GM19193 (cell line): ENCODE measurements around the gene CHTOP.

ENCODE experiments used
- POLR2A ChIP-seq: IDR thresholded peaks from 4 replicates; pipeline ENCODE4 v1.6.1; 2011; ENCODE audit not compliant: insufficient read depth, insufficient read length; ENCODE audit errors: extremely low read depth

CHTOP gene

GRCh38 chr1:153661111-153661708 lies 27.3 kb downstream of the CHTOP start:
- TF ChIP-seq POLR2A = no peak

GRCh38 chr1:153662269-153662668 lies 28.4 kb downstream of the CHTOP start:
- TF ChIP-seq POLR2A = no peak

- no peak for TF ChIP-seq POLR2A
These were observed 29.3 kb downstream of the CHTOP start for GRCh38 chr1:153663211-153663610.

GRCh38 chr1:153667439-153667838 lies 33.6 kb downstream of the CHTOP start:
- no peak for TF ChIP-seq POLR2A

- TF ChIP-seq POLR2A = no peak
These were observed 35.7 kb downstream of the CHTOP start for GRCh38 chr1:153669606-153670005.

- TF ChIP-seq POLR2A = no peak
These were observed 36.5 kb downstream of the CHTOP start for GRCh38 chr1:153670257-153670858.

GRCh38 chr1:153670859-153671627 lies 37.2 kb downstream of the CHTOP start, which contains the start of gene ILF2:
Gene ILF2 (minus strand): TSS chr1:153670993. CDS start chr1:153670922, 71 bp downstream.
- peak; percentile 89 for TF ChIP-seq POLR2A

- TF ChIP-seq POLR2A = no peak
These were observed 39.6 kb downstream of the CHTOP start for GRCh38 chr1:153673511-153673910.

GRCh38 chr1:153677718-153678518 lies 44.1 kb downstream of the CHTOP start:
- no peak for TF ChIP-seq POLR2A

- no peak for TF ChIP-seq POLR2A
These were observed 44.9 kb downstream of the CHTOP start, which contains the start of gene NPR1 for GRCh38 chr1:153678519-153679336. Gene NPR1 (plus strand): TSS chr1:153678688. CDS start chr1:153679109, 421 bp downstream.

GRCh38 chr1:153679337-153680119 lies 45.7 kb downstream of the CHTOP start:
- TF ChIP-seq POLR2A = no peak

GRCh38 chr1:153680120-153680403 lies 46.2 kb downstream of the CHTOP start:
- TF ChIP-seq POLR2A = no peak

- no peak for TF ChIP-seq POLR2A
These were observed 48.9 kb downstream of the CHTOP start for GRCh38 chr1:153682730-153683129.

- TF ChIP-seq POLR2A = no peak
These were observed 50.0 kb downstream of the CHTOP start for GRCh38 chr1:153683854-153684253.
